Heart left ventricle (tissue), 13 donors: ENCODE data around the gene SLC1A7.

Experiments
- CTCF ChIP-seq, 12 donors: fragments of 200-600 bp; sonication (generic) in 4 of 12; IDR thresholded peaks; one replicate each; pipeline versions ENCODE4 v1.5.0 to v1.8.0; 2018 to 2022; ENCODE audit warnings: antibody characterized with exemption in 12 of 12, mild to moderate bottlenecking in 5 of 12
- POLR2A ChIP-seq, 2 donors: fragments of 450-650 bp; IDR thresholded peaks; one replicate each; pipeline ENCODE4 v1.6.1; 2017; ENCODE audit warnings: antibody characterized with exemption in 2 of 2, mild to moderate bottlenecking in 2 of 2, moderate library complexity in 2 of 2
- donor health status: ischemic (EF 13 %, LVEDD 7.1; RV severe dilation, severe dysfunction).
- donor health status: DM: no; HTN: yes; CAD: no.
- donor health status: DM: no; HTN: no; CAD: no.
- donor health status: ischemic (EF 25% LVEDD 6.9; RV normal size, moderate dysfunction).
- donor health status: ischemic (EF 25% LVEDD 5.7; RV mildly dilated, moderate dysfunction).
- donor health status: ischemic (EF 35%, LVEDD 5.7; RV mildly dilated, moderate dysfunction).
- donor health status: nonischemic (EF 11% LVEDD 7.7; RV severe dilation, severe dysfunction).
- donor health status: DM: yes; HTN: yes; CAD: no.
- donor health status: PGD.
- donor health status: ischemic (EF 29% LVEDD 5.4; RV normal size, mild dysfunction).
- donor health status: nonischemic (EF 23%, LVEDD 6.1; RV moderate dilation, normal function).

GRCh38 chr1:53050310-53050709, 92.1 kb downstream of the SLC1A7 start:
- TF ChIP-seq CTCF (IDR thresholded peaks at IDR 0.05) = no peak
- TF ChIP-seq POLR2A (IDR thresholded peaks at IDR 0.05) = no peak
